GM23338 (cell line): ENCODE measurements around the gene DAAM2. TPM values are rescaled to one million over a fixed set of nuclear protein-coding genes. Genes with fewer than 3 reads are reported as not detected.
A peak's percentile ranks its signal among the peaks of the same experiment; 100 is the strongest.

ENCODE experiments used
- ATAC-seq: fragments of 200-7000 bp; cut with Tn5 transposase; 3 replicates; pipeline ENCODE4 v1.9.1; 2020
- DNase-seq: peaks from one replicate; pipeline ENCODE4 v3.0.0-alpha.2; 2015; ENCODE audit warnings: low spot score
- H2AFZ ChIP-seq: fragments of 200-600 bp; sonication (generic); 2 replicates; pipeline ENCODE4 v1.8.0; 2016; ENCODE audit warnings: antibody characterized with exemption, mild to moderate bottlenecking, moderate library complexity
- H3F3A ChIP-seq: fragments of 200-600 bp; sonication (generic); replicated peaks from 2 replicates; pipeline ENCODE4 v1.8.0; 2017; ENCODE audit warnings: antibody characterized with exemption, mixed run types, low read depth
- H3K27ac ChIP-seq: fragments of 200-600 bp; sonication (generic); 2 replicates; pipeline ENCODE4 v1.6.1; 2016; ENCODE audit warnings: low read depth
- H3K27me3 ChIP-seq: fragments of 200-600 bp; sonication (generic); 2 replicates; pipeline ENCODE4 v1.8.0; 2016; ENCODE audit warnings: mild to moderate bottlenecking, mixed run types, moderate library complexity; ENCODE audit not compliant: insufficient read depth
- H3K36me3 ChIP-seq: fragments of 200-600 bp; sonication (generic); 2 replicates; pipeline ENCODE4 v1.8.0; 2016; ENCODE audit warnings: mild to moderate bottlenecking; ENCODE audit not compliant: insufficient read depth
- H3K4me1 ChIP-seq: fragments of 200-600 bp; sonication (generic); 2 replicates; pipeline ENCODE4 v1.8.0; 2016; ENCODE audit warnings: mild to moderate bottlenecking, moderate library complexity; ENCODE audit not compliant: insufficient read depth
- H3K4me2 ChIP-seq: fragments of 200-600 bp; sonication (generic); 2 replicates; pipeline ENCODE4 v1.7.1; 2017; ENCODE audit warnings: mixed run types
- H3K4me3 ChIP-seq: fragments of 200-600 bp; sonication (generic); 2 replicates; pipeline ENCODE4 v1.6.1; 2016; ENCODE audit warnings: mixed run types
- H3K79me2 ChIP-seq: fragments of 200-600 bp; sonication (generic); replicated peaks from 2 replicates; pipeline ENCODE4 v1.8.0; 2017; ENCODE audit warnings: mild to moderate bottlenecking; ENCODE audit not compliant: insufficient read depth
- H3K9me2 ChIP-seq: fragments of 200-600 bp; sonication (generic); 2 replicates; pipeline ENCODE4 v1.8.0; 2017; ENCODE audit not compliant: insufficient read depth
- H4K20me1 ChIP-seq: fragments of 200-600 bp; sonication (generic); replicated peaks from 2 replicates; pipeline ENCODE4 v1.8.0; 2017; ENCODE audit warnings: mild to moderate bottlenecking; ENCODE audit not compliant: insufficient read depth
- H3K27ac Mint-ChIP-seq: 2 replicates; pipeline ENCODE4 v1.8.0; 2020; ENCODE audit warnings: inconsistent platforms, mild to moderate bottlenecking, moderate library complexity, mixed read lengths
- H3K27me3 Mint-ChIP-seq: 3 replicates; pipeline ENCODE4 v1.8.0; 2022; ENCODE audit warnings: low read depth, mild to moderate bottlenecking, moderate library complexity, mixed read lengths, inconsistent platforms; ENCODE audit not compliant: insufficient read depth, poor library complexity
- H3K36me3 Mint-ChIP-seq: 3 replicates; pipeline ENCODE4 v1.8.0; 2021; ENCODE audit warnings: low read depth, mild to moderate bottlenecking, inconsistent platforms, moderate library complexity, mixed read lengths
- H3K4me1 Mint-ChIP-seq: 3 replicates; pipeline ENCODE4 v1.8.0; 2020; ENCODE audit warnings: mild to moderate bottlenecking, inconsistent platforms, mixed read lengths
- H3K4me3 Mint-ChIP-seq: 3 replicates; pipeline ENCODE4 v1.8.0; 2021; ENCODE audit warnings: moderate library complexity, mild to moderate bottlenecking, inconsistent platforms, mixed read lengths
- H3K9me3 Mint-ChIP-seq: 3 replicates; pipeline ENCODE4 v1.8.0; 2020; ENCODE audit warnings: moderate library complexity, mild to moderate bottlenecking, inconsistent platforms, mixed read lengths
- CREB1 ChIP-seq: fragments of 250-450 bp; sonication (Bioruptor Pico); IDR thresholded peaks from 2 replicates; pipeline ENCODE4 v1.5.0; 2020; ENCODE audit warnings: low read depth, mild to moderate bottlenecking, moderate library complexity
- CTCF ChIP-seq, 2 experiments: fragments of 200-600 bp in 1 of 2; sonication (generic) in 1 of 2; conservative IDR thresholded peaks; 2 replicates each; pipeline versions ENCODE4 v1.5.1 to v1.6.1; 2016 to 2017; ENCODE audit warnings: antibody characterized with exemption in 2 of 2, low read depth in 2 of 2, mild to moderate bottlenecking in 2 of 2, moderate library complexity in 1 of 2
- ETS1 ChIP-seq: IDR thresholded peaks from 2 replicates; pipeline ENCODE4 v1.6.1; 2016; ENCODE audit warnings: antibody characterized with exemption
- EZH2 ChIP-seq: fragments of 200-600 bp; sonication (generic); IDR thresholded peaks from one replicate; pipeline ENCODE4 v1.8.0; 2017; ENCODE audit warnings: antibody characterized with exemption, mild to moderate bottlenecking, low read depth; ENCODE audit not compliant: unreplicated experiment
- EZH2phosphoT487 ChIP-seq: fragments of 200-600 bp; sonication (generic); IDR thresholded peaks from one replicate; pipeline ENCODE4 v1.8.1; 2018; ENCODE audit warnings: antibody characterized with exemption; ENCODE audit not compliant: unreplicated experiment
- JUNB ChIP-seq: IDR thresholded peaks from one replicate; pipeline ENCODE4 v1.6.1; 2016; ENCODE audit warnings: antibody characterized with exemption; ENCODE audit not compliant: unreplicated experiment
- POLR2AphosphoS5 ChIP-seq: IDR thresholded peaks from 2 replicates; pipeline ENCODE4 v1.6.1; 2016; ENCODE audit warnings: antibody characterized with exemption, low read depth
- REST ChIP-seq: IDR thresholded peaks from one replicate; pipeline ENCODE4 v1.6.1; 2018; ENCODE audit warnings: antibody characterized with exemption; ENCODE audit not compliant: unreplicated experiment
- STAT1 ChIP-seq: IDR thresholded peaks from one replicate; pipeline ENCODE4 v1.6.1; 2016; ENCODE audit warnings: antibody characterized with exemption; ENCODE audit not compliant: unreplicated experiment
- ZNF114 ChIP-seq: fragments of 250-450 bp; sonication (Bioruptor Pico); IDR thresholded peaks from 2 replicates; pipeline ENCODE4 v1.5.0; 2020; ENCODE audit warnings: mild to moderate bottlenecking, moderate library complexity
- ZNF331 ChIP-seq: fragments of 250-450 bp; sonication (Bioruptor Pico); IDR thresholded peaks from 2 replicates; pipeline ENCODE4 v1.5.0; 2020; ENCODE audit warnings: low read depth, mild to moderate bottlenecking, moderate library complexity
- polyA plus RNA-seq: library from polyadenylated mRNA; unstranded; fragments of >200 nt; fragmentation: Nextera tagmentation; extraction: Ambion mirVana; gene quantifications from 2 replicates; pipeline ENCODE4 v1.2.1, GENCODE V29; 2016
- total RNA-seq: library from RNA; depleted of rRNA; stranded (reverse); fragments of >200 nt; shearing (Covaris generic); gene quantifications from 2 replicates; pipeline ENCODE4 v1.2.3, GENCODE V29; 2014

DAAM2 gene
- total and polyA plus RNA-seq, 2 experiments from 2014 or later, result 1.4 to 4.9 TPM

- TF ChIP-seq REST (no peak), CTCF (conservative IDR thresholded peaks at IDR 0.05; ENCODE audit: low read depth in 2 of 2) (no peak), EZH2phosphoT487 (no peak), ETS1 (no peak), EZH2 (no peak)
These were observed 619 bp downstream of the DAAM2 start (continued) for GRCh38 chr6:39792540-39793450.

GRCh38 chr6:39793516-39793915, 1.3 kb downstream of the DAAM2 start:
- H3K4me2 ChIP-seq, result peak overlapping the region; percentile 92; the same call in 1 of the 2 replicates
- no peak for DNase-seq
- H3K27me3 ChIP-seq, result peaks cover 20% of the 10 kb centered on the region
- H3K9me3 Mint-ChIP-seq, result no peaks in the 10 kb centered on the region
- H3K36me3 ChIP-seq, result no peaks in the 10 kb centered on the region
- H2AFZ ChIP-seq, result no peak overlapping the region
- peaks cover 30% of the 10 kb centered on the region for H3K4me1 Mint-ChIP-seq
- peaks cover 24% of the 10 kb centered on the region for H3K4me1 ChIP-seq
- no peaks in the 10 kb centered on the region for H3K79me2 ChIP-seq
- peak overlapping the region; percentile 77; the same call in 2 of the 3 replicates for H3K4me3 Mint-ChIP-seq
- H3K4me3 ChIP-seq, result no peak overlapping the region
- no peak overlapping the region for H3K27ac ChIP-seq
- no peaks in the 10 kb centered on the region for H3K36me3 Mint-ChIP-seq
- H3K27ac Mint-ChIP-seq, result no peak overlapping the region
- H4K20me1 ChIP-seq, result no peaks in the 10 kb centered on the region; the same call in 1 of the 2 replicates
- H3K27me3 Mint-ChIP-seq, result peaks cover 19% of the 10 kb centered on the region
- peaks cover 6% of the 10 kb centered on the region; the same call in 1 of the 2 replicates for H3K9me2 ChIP-seq
- no peak for ATAC-seq
- no peaks in the 10 kb centered on the region for H3F3A ChIP-seq
- TF ChIP-seq ETS1 (no peak), POLR2AphosphoS5 (no peak), CREB1 (CRISPR knock-in tag) (no peak), REST (no peak), ZNF331 (CRISPR knock-in tag) (no peak), JUNB (no peak), ZNF114 (CRISPR knock-in tag) (no peak), STAT1 (no peak)
